GM23338 (cell line): ENCODE results near the gene TNFRSF19.

Experiments used
- CREB1 ChIP-seq: fragments of 250-450 bp; sonication (Bioruptor Pico); IDR thresholded peaks from 2 replicates; pipeline ENCODE4 v1.5.0; 2020; ENCODE audit warnings: low read depth, mild to moderate bottlenecking, moderate library complexity
- EZH2 ChIP-seq: fragments of 200-600 bp; sonication (generic); IDR thresholded peaks from one replicate; pipeline ENCODE4 v1.8.0; 2017; ENCODE audit warnings: antibody characterized with exemption, mild to moderate bottlenecking, low read depth; ENCODE audit not compliant: unreplicated experiment
- EZH2phosphoT487 ChIP-seq: fragments of 200-600 bp; sonication (generic); IDR thresholded peaks from one replicate; pipeline ENCODE4 v1.8.1; 2018; ENCODE audit warnings: antibody characterized with exemption; ENCODE audit not compliant: unreplicated experiment
- JUNB ChIP-seq: IDR thresholded peaks from one replicate; pipeline ENCODE4 v1.6.1; 2016; ENCODE audit warnings: antibody characterized with exemption; ENCODE audit not compliant: unreplicated experiment
- POLR2AphosphoS5 ChIP-seq: IDR thresholded peaks from 2 replicates; pipeline ENCODE4 v1.6.1; 2016; ENCODE audit warnings: antibody characterized with exemption, low read depth
- ZNF331 ChIP-seq: fragments of 250-450 bp; sonication (Bioruptor Pico); IDR thresholded peaks from 2 replicates; pipeline ENCODE4 v1.5.0; 2020; ENCODE audit warnings: low read depth, mild to moderate bottlenecking, moderate library complexity
- TF ChIP-seq, protein P1 (sequence below), 2 experiments: fragments of 200-600 bp in 1 of 2; sonication (generic) in 1 of 2; conservative IDR thresholded peaks; 2 replicates each; pipeline versions ENCODE4 v1.5.1 to v1.6.1; 2016 to 2017; ENCODE audit warnings: antibody characterized with exemption in 2 of 2, low read depth in 2 of 2, mild to moderate bottlenecking in 2 of 2, moderate library complexity in 1 of 2
- TF ChIP-seq, protein P2 (sequence below): IDR thresholded peaks from one replicate; pipeline ENCODE4 v1.6.1; 2018; ENCODE audit warnings: antibody characterized with exemption; ENCODE audit not compliant: unreplicated experiment
- TF ChIP-seq, protein P3 (sequence below): IDR thresholded peaks from 2 replicates; pipeline ENCODE4 v1.6.1; 2016; ENCODE audit warnings: antibody characterized with exemption

DNA sequence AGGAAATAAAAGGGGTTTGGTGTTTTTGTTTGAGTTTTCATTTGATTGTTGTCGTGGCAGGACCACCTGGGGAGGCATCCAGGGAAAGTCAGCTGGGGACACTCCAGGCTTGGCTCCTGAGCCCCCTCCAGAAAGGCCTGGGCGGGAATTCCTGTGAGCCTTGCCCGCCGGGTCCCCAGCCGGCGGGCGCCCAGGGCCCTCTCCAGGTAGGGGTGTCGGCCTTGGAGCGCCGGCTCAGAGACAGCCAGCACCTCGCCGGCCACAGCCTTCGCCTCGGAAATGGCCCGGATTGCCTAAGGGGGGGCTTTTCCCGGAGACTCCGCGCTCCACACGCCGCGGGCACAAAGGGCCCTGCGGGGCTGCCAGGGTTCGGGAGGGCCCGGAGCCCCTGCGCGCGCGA lies 125.0 kb downstream of the TNFRSF19 start:
- TF ChIP-seq, protein P1, sequence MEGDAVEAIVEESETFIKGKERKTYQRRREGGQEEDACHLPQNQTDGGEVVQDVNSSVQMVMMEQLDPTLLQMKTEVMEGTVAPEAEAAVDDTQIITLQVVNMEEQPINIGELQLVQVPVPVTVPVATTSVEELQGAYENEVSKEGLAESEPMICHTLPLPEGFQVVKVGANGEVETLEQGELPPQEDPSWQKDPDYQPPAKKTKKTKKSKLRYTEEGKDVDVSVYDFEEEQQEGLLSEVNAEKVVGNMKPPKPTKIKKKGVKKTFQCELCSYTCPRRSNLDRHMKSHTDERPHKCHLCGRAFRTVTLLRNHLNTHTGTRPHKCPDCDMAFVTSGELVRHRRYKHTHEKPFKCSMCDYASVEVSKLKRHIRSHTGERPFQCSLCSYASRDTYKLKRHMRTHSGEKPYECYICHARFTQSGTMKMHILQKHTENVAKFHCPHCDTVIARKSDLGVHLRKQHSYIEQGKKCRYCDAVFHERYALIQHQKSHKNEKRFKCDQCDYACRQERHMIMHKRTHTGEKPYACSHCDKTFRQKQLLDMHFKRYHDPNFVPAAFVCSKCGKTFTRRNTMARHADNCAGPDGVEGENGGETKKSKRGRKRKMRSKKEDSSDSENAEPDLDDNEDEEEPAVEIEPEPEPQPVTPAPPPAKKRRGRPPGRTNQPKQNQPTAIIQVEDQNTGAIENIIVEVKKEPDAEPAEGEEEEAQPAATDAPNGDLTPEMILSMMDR (conservative IDR thresholded peaks at IDR 0.05; ENCODE audit: low read depth in 2 of 2), result no peak
- TF ChIP-seq EZH2phosphoT487 (no peak), POLR2AphosphoS5 (no peak), EZH2 (no peak), JUNB (no peak), ZNF331 (no peak), CREB1 (no peak)
- TF ChIP-seq, protein P2, sequence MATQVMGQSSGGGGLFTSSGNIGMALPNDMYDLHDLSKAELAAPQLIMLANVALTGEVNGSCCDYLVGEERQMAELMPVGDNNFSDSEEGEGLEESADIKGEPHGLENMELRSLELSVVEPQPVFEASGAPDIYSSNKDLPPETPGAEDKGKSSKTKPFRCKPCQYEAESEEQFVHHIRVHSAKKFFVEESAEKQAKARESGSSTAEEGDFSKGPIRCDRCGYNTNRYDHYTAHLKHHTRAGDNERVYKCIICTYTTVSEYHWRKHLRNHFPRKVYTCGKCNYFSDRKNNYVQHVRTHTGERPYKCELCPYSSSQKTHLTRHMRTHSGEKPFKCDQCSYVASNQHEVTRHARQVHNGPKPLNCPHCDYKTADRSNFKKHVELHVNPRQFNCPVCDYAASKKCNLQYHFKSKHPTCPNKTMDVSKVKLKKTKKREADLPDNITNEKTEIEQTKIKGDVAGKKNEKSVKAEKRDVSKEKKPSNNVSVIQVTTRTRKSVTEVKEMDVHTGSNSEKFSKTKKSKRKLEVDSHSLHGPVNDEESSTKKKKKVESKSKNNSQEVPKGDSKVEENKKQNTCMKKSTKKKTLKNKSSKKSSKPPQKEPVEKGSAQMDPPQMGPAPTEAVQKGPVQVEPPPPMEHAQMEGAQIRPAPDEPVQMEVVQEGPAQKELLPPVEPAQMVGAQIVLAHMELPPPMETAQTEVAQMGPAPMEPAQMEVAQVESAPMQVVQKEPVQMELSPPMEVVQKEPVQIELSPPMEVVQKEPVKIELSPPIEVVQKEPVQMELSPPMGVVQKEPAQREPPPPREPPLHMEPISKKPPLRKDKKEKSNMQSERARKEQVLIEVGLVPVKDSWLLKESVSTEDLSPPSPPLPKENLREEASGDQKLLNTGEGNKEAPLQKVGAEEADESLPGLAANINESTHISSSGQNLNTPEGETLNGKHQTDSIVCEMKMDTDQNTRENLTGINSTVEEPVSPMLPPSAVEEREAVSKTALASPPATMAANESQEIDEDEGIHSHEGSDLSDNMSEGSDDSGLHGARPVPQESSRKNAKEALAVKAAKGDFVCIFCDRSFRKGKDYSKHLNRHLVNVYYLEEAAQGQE, result no peak
- TF ChIP-seq, protein P3, sequence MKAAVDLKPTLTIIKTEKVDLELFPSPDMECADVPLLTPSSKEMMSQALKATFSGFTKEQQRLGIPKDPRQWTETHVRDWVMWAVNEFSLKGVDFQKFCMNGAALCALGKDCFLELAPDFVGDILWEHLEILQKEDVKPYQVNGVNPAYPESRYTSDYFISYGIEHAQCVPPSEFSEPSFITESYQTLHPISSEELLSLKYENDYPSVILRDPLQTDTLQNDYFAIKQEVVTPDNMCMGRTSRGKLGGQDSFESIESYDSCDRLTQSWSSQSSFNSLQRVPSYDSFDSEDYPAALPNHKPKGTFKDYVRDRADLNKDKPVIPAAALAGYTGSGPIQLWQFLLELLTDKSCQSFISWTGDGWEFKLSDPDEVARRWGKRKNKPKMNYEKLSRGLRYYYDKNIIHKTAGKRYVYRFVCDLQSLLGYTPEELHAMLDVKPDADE, result no peak
